HG03175 (cell line): ENCODE results near the gene ADGRF1.

Source experiments
- ATAC-seq: cut with Tn5 transposase; IDR thresholded peaks from one replicate; pipeline ENCODE4 v1.9.1; 2021; ENCODE audit warnings: mild to moderate bottlenecking, moderate library complexity; ENCODE audit not compliant: unreplicated experiment

The ADGRF1 gene

DNA sequence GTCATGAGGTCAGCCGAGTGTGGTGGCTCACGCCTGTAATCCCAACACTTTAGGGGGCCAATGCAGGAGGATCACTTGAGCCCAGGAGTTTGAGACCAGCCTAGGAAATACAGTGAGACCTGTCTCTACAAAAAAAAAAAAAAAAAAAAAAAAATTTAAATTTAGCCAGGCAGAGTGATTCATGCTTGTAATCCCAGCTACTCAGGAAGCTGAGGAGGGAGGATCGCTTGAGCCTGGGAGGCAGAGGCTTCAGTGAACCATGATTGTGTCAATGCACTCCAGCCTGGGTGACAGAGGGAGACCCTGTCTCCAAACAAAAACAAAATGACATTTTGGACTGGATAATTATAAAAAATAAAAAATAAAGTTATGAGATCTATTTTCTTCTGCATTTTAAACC lies 56.2 kb downstream of the ADGRF1 start:
- no peak for ATAC-seq

DNA sequence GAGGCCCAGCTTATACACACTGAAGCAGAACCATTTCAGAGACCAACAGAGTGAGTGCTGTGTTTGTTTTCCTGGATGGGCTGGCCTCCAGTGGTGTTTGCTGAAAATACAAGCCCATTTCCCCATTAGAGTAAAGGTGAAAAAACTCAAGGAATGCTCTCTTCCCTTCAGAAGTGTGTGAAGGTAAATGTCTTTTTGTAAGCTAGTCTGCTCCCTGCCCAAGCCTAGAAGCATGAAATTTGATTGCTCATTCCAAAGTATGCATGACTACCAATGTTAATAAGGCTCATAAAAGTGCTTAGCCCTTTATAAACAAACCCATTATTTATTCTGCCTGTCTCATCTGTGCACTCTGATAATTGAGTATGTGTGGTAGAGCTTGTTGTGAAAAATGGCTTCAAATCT lies 59.1 kb downstream of the ADGRF1 start:
- no peak for ATAC-seq

DNA sequence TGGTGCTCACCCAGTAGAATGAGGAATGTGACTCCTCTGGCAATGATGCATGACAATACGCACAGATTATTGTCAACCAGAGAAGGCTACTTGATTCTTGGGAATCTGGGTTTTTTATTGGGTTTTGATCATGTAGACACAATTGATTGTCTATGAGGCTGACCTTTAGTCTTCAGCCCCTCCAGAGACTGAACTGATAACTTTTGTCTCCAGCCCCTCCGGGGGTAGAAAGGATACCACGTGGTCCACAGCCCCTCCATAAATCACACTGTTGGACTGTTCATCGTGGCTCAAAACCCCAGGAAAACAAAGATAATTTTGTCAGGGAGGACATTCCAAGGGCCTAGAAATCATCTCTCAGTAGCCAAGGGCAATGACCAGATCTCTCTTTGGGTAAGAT lies 62.9 kb downstream of the ADGRF1 start:
- no peak for ATAC-seq

GRCh38 chr6:46974786-46975185 lies 67.3 kb downstream of the ADGRF1 start:
- no peak for ATAC-seq

- no peak for ATAC-seq
These were observed 69.1 kb downstream of the ADGRF1 start for GRCh38 chr6:46973029-46973428.

GRCh38 chr6:46972531-46972930 lies 69.6 kb downstream of the ADGRF1 start:
- no peak for ATAC-seq

DNA sequence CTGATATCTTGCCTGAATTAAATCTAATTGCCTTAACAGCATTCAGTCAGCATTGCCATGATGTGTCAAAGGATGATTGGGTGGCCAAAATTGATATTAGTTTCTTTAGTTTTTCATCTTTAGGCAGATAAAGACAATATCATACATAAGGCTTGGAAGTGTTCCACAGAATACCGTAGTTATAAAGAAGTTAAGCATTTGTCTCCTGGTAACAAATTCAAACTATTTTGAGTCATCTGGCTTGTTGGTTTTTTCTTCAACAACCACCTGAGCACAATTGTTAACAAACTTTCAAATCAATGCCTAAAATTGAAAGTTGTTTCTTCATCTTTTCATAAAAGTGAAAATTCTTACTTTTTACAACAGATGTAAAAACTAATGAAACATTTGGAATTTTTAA lies 72.9 kb downstream of the ADGRF1 start:
- ATAC-seq: no peak

DNA sequence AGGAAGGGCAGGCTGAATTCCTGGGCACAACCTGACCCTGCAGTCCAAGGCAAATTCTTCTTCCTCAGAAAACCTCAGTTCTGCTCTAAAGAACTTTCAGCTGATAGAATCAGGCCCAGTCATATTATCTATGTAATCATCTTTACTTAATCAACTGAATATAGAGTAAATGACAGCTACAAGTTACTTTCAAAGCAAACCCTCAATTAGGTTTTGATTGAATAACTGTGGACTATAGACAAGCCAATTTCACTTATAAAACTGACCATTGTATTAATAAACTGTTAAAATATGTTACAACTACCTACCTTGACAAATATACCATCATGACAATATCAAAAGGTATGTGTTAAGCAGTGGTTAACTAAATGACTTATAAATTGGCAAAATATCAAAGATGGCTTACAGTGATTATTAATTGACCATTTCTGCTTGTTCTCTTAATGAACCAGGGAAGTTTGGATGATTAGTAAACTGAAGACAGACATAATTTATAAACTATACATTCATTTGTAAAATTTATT lies 74.2 kb downstream of the ADGRF1 start:
- no peak for ATAC-seq

DNA sequence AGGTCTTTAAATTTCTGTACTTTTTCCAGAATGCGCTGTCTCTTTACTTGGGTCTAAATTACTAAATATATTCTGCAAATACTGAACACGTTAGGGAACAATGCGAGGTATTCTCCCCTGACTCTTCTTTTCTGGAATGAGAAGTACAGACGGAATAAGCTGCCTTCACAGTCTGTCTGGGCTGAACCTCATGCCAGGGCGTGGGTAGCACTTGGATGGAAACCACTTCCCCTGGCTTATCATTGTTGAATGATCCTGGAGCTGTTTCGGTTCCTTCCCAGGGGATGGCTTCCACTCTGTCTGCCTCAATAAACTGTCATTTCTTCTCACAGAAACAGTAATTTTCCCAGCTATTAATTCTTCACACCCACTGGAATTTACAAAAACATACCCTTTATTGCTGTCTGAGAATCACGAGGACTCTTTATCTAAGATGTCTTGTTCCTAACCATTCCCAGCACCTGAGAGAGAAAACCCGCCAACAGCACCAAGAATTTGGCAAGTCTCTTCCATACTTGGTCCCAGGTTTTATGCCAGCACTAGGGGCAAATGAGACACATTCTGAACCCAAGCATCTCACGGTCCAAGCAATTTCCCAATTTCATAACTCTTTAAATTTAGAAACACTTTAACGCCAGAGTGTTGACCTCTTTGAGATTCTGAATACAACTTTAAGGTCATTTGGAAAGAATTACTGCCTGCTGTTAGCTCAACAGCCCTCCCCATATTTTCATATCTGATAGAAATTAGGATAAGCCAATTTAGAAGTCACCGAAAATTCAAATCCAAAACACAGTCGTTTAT lies 77.2 kb downstream of the ADGRF1 start:
- ATAC-seq: no peak

GRCh38 chr6:46963626-46964025 lies 78.5 kb downstream of the ADGRF1 start:
- ATAC-seq: no peak

DNA sequence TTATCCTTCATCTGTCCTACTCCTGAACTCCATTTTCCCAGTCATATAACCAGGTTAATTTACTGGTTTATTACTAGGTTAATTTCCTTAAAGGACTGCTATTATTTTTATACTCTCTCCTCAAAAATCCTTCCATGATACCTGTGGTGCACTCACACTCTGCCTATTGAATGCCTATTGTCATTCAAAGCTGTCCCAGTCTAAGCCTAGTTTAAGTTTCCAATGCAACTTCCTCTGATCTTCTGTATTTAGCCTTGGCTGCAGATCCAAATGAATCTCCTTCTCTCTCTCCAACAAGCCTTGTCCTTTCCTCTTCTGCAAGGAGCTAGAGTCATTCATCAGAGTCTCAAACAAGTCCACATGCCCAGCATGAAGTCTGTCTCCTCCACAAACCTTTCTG lies 79.1 kb downstream of the ADGRF1 start:
- ATAC-seq: no peak

DNA sequence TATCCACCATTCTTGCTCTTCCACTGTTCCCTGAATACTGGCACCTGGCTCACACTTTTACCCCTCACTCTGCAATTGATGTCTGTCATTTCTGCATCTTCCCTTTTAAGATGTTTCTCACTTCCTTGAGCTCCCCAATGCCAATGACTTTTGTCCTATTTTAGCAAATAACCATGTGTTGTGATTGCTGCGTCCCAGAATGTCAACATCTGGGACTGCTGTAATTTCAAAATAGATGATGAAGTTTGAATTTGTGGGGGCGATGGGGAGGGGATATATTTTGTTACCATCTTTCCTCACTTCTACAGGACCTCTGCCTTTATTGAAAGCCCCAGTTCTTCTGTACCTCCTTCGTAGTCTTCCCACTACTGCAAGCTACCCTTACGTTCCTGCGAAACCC lies 80.4 kb downstream of the ADGRF1 start:
- no peak for ATAC-seq

DNA sequence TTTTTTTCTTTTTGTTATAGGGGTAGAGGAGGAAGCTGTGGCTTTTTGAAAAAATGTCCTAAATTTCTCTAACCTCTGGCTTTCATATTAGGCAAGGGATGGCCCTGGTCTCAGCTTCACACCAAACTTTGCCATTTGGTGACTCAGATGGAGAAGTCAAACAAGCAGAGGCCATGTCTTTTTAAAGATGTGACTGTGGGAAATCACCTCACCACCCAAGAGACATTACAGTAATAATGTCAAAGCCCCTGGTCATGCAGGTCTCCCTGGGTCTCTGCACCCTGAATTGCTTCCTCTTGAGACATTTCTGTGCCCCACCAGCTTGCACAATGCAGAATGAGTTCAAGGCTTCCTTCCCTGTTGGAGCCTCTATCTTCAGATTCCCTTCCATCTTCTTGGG lies 80.9 kb downstream of the ADGRF1 start:
- ATAC-seq: no peak

GRCh38 chr6:46959419-46959818 lies 82.7 kb downstream of the ADGRF1 start:
- ATAC-seq: no peak

GRCh38 chr6:46956409-46956808 lies 85.7 kb downstream of the ADGRF1 start:
- ATAC-seq: no peak

GRCh38 chr6:46954837-46955451 lies 87.2 kb downstream of the ADGRF1 start:
- no peak for ATAC-seq

DNA sequence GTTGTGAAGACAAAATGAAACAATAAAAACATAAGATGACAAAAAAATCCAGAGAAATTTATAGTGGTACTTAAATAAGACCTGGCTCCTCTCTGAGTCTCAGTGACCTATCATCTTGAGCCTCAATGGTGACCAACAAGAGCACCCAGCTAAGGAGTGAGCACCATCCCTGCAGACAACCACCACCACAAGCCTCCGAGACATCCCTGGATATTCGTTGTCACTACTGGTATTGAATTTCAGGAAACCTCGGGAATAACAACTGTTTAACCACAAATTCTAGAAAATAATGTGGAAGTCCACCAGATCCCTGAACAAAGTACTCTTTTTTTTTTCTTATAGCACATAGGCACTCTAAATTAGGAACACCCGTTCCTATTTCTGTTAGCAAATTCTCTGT lies 88.2 kb downstream of the ADGRF1 start:
- ATAC-seq: no peak

GRCh38 chr6:46949632-46950280 lies 92.4 kb downstream of the ADGRF1 start:
- ATAC-seq: no peak

GRCh38 chr6:46948699-46949098 lies 93.4 kb downstream of the ADGRF1 start:
- ATAC-seq: no peak
